GM21381 (cell line): ENCODE measurements around the gene AMN.
"Not testable (repeated sequence)": the region's sequence is repeated elsewhere in the genome, so short reads cannot be mapped to it uniquely, and the experiment has no call there.

Experiments used
- ATAC-seq: cut with Tn5 transposase; IDR thresholded peaks from one replicate; pipeline ENCODE4 v1.9.1; 2021; ENCODE audit warnings: mild to moderate bottlenecking, moderate library complexity; ENCODE audit not compliant: unreplicated experiment

AMN gene

DNA sequence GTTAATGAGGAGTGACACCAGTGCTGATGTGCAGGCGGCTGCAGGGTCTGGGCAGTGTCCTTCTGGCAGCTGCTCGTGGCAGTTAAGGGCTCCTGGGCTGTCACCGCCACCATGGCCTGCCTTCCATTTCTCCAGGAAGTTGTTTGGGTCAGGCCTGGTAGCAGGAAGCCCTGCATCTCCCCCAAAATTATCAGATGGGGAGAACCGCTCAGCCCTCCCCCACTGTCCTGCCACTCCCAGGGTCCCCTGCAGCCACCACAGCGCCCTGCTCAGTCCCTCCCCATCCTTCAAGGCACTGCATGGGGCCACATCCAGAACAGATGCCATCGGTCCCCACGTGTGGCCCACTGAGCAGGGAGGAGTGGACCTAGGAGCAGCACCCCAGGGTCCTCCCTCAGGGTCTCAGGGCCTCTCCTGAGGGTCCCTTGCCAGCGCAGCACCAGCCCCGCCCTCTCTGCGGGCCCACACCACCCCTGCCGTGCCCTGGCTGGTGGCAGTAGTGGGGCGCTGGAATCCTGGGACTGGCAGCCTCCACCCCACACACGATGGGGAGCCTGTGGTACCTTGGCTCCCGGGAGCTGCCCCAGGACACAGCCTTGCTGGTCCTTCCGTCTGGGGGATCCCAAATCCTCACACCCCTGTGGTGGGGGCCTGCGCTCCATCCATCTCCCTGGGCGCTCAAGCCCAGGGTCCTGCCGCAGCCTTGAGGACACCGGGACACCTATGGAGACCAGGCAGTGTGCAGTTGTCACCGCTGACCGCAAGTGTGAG, 10.3 kb upstream of the AMN start:
- ATAC-seq = no peak

DNA sequence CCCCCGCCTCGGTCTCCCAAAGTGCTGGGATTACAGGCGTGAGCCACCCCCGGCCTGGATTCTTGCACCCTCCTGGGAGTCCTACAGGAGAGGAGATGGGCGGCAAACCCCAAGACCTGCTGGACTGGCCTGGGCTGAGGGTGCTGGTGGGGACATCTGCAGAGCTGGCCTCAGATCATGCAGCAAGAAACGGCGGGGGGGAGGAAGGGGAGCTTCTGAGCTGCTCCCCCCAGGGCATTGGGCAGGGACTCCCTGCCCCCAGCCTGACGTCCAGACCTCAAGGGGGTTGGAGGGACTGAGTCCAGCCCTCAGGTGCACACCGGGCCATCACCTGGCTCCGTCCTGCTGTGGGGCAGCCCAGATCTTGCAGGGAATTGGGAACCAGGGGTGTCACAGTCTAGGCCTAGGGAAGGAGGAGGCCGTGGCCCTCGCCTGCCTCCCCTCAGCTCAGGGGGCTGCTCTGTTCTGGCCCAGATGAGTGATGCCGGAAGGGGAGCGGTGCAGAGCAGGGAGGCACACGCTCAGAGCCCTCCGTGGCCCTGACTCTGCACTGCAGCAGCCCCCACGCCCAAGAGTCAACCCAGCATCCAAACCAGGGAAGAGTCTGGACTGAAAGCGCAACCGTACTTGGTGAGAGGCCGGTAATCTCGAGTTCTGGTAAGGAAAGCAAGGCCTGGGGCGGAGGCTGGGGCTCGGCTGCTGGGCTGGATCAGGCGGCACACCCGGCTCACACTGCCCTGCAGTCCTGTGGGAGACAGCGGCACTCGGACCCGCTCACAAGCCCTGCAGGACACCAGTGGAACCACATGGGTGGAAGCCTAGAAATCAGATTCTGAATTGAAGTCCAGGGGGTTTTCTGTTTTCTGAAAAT, 8.9 kb upstream of the AMN start:
- no peak for ATAC-seq

DNA sequence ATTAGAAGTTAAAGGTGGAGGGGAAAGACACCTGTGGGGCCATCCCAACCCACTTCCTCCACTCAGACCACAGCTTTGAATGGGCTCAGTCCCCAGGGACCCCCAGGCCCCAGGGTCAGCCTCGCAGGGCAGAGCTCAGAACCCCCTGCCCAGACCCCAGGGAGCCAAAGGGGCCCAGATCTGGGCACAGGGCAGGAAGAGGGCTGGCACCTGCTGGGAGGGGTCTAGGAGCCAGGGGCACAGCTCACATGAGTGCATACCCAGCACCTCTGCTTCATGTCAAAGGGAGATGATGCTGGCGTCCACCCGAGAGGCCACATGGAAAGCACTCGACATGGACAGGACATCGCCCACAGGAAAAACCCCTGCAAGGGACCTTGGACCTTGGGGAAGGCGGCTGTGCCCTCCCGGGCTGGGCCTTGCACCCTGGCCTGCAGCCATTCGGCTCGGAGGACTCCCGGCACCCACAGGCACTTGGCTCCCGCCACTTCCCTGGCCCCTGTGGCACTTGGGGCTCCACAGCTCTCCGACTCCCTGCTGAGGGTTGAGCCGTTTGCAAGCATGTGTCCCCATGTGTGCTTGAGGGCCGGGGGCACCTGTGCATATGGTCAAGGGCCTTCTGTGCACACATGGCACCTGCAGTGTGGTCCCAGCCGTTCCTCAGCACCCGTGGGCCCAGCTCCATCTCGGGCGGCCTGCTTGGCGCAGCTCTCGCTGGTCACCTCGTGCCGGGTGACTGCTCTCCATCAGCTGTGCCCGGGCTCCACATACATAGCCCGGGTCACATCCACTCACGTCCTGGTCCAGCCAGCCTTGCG, 7.8 kb upstream of the AMN start:
- ATAC-seq = no peak

DNA sequence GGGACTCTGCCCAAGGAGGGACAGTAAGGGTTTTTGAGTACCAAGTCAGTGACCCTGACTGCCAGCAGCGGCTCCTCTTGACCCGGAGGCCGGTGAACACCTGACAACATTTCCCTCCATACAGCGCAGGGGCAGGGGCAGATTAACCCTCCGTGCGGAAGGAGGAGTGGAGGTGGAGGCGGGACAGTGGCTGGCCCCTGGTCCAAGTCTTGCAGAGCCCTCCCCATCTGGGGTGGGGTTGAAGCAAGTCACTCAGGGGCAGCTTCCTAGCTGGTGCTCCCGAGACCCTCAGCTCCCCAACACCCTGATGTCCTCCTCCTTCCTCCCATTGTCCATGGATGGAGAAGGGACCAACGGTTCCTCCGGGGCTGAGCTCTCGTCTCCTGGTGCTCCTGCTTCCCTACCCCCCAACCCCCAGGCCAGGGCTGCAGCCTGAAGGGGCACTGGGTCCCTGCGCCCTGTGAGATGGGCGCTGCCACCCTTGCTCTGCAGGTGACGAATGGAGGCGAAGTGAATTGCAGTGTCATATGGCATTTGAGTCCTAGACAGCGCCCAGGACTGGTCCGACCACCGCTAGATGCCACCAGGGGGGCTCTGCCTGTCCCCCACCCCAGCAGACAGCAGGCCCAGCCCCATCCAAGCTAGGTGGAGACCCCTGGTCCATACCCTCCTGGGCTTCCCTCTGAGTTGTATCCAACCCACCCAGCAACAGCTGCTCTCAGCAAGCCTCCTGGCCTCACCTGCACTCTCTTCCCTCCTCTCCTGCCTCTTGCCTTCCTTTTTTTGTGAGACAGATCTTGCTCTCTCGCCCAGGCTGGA, 7.0 kb upstream of the AMN start:
- no peak for ATAC-seq

DNA sequence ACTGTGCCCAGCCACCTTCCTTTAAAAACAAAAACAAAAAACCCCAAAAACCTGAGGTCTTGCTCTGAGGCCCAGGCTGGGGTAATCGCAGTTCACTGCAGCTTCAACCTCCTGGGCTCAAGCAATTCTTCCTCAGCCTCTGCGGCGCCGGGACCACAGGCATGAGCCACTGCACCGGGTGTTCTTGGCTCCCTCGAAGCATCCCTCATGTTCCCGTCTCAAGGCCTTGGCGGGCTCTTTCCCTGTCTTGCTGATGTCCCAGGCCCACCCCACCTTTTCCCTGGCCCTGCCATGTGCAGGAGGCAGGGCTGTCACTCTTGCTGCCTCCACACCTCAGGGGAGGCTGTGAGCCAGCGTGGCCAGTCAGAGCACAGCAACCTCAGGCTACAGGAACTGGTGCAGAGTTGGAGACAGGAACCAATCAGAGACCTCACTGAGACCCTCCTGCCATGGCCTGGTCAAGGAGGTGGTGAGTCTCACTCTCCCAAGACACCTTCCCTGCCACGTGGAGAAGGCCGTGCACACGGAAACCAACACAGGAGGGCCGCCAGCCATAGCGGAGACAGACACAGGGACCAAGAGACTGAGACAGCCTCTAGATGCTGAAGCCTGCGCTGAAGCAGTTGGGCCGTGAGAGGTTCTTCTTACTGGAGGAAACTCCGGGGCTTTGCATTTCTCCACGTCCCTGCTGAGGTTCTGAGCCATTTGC, 6.0 kb upstream of the AMN start:
- ATAC-seq = no peak

DNA sequence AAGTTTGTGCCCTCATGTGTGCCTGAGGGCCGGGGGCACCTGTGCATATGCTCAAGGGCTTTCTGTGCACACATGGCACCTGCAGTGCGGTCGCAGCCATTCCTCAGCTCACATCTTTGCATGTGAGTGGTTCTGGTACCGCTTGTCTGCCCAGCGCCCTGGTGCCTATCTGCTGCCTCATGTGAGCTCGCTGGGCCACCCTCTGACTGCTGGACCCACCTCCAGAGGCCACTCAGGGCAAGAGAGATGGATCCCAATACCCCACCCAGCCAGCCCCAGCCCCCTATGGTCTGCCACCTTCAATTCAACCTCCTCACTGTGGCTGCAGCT, 5.4 kb upstream of the AMN start:
- no peak for ATAC-seq

GRCh38 chr14:102917469-102918211, 4.8 kb upstream of the AMN start:
- no peak for ATAC-seq

- ATAC-seq = no peak
These were observed 4.0 kb upstream of the AMN start for GRCh38 chr14:102918438-102918837.

- no peak for ATAC-seq
These were observed 2.0 kb upstream of the AMN start for GRCh38 chr14:102920273-102920997.

GRCh38 chr14:102920998-102921304, 1.5 kb upstream of the AMN start:
- ATAC-seq = no peak

DNA sequence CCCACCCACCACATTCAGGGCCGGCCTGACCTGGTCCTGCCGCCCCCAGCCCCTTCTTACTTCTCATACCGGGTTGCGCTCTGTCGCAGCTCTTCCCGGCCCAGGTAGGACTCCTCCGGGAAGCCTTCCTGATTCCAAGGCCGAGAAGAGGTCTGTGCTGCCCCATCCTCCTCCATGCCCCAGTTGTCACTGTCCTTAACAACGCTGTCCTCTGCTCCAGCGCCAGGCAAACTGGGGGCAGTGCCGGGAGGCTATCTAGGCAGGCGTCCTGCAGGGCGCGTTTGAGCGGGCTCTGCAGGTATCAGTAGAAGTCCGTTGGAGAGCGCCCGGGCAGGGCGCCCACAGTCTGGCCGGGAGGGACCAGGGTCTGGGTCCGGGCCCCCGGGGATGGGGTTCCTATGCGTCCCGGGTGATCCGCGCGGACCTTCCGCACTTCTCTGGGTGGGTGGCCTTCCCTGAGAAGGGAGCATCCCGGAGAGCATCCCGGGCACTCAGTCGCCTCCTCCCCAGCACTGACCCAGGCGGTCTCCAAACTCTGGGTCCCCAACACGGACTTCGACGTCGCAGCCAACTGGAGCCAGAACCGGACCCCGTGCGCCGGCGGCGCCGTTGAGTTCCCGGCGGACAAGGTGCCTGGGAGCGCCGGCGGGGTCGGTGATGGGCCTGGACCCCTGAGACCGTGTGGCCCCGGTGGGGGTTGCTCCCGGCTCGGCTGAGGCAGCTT, 900 bp downstream of the AMN start:
- ATAC-seq = no peak

DNA sequence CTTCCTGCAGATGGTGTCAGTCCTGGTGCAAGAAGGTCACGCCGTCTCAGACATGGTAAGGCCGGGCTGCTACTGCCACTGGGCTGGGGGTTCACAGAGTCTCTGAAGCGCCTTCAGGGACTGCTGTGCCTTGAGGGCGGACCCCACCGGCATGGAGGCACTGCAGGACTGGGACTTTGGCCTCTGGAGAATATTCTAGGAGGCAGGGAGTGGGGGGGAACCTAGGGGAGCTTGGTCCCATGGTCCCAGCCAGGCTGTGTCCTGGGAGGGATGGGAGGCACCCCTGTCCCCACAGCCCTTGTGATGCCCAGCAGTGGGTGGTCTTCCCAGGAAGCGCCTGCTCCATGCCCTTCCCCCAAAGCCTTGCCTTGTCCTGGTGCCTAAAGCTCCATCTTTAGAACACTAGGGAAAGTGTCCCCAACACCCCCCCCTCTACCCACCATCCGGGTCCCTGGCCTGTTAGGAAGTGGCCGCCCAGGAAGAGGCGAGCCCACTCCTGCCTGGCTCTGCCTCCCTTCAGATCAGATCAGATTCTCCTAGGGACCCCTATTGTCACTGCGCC, 1.5 kb downstream of the AMN start:
- no peak for ATAC-seq

DNA sequence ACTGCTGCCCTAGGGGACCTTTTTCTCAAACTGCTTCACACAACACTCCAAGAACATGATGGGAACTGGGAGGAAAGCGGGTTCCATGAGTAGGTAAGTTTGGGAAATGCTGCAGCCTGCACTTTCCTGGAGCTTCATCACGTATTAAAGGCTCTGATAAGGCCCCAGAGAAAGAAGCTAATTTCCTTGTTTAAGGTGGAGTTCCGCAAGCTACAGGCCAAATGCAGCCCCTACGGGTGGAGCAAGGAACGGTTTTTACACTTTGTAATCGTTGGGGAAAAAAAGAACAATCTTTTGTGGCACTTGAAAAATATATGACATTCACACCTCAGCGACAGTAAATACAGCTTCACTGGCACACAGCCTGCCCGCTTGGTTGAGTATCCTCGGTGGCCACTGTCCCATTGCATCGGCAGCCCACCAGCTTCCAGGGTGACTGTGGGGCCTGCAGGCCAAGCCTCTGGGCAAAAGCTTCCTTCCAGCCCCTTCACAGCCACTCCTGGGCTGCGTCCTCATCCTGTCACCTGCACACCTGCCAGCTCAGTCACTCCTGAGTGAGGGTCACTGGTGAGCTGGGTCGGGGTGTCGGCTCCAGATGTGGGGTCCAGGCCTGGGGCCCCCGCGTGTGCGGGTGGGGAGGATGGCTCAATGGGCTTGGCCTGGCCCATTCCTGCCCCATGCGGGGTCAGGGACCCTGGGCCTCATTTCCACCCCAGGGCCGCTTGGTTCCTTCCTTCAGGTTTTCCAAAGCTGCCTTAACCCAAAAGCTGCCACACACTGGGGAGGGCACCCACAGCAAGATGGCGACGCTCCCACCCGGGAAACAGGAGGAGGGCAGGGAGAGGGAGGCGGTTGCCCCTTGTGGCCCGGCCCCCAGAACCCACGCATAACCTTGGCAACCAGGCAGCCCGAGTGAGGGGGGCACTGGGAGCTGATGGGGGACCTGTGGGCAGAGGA, 2.4 kb downstream of the AMN start:
- no peak for ATAC-seq

DNA sequence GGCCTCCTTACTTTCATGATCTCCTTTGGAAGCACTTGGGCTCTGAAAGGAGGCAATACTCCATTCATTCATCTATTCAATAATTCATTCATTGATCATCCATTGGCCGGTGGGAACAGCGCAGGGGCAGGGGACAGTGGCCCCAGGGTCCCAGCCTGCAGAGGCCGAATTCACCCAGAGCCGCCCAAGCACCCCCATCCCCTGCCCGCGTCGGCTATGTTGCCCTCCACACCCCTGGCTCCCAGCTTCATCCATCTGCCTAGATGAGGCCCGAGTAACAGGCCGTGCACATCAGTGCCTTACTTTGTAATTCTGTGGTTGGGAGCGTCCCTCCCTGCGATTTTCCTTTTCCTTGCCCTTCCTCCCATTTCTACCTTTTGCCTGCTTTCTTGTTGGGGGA, 3.2 kb downstream of the AMN start:
- no peak for ATAC-seq

DNA sequence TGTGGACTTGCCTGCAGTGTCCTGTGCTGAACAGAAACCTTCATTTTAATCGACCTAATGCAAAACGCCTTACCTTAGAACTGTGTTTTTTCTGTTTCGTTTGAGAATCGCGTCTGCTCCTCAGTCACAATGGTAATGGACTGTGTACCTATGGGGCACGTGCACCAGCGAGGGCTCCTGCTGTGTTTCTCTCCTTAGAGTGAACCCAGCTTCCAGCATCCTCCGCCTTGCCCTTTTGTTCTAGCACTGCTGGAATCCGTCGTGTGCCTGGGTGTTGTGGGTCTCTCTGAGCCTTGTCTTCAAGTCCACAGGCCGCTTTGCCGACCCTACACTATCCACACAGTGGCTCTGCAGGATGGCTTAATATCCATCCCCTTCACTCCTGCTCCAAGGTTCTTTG, 3.6 kb downstream of the AMN start:
- ATAC-seq = no peak

GRCh38 chr14:102926840-102927239, 4.4 kb downstream of the AMN start:
- ATAC-seq = not testable (repeated sequence)

DNA sequence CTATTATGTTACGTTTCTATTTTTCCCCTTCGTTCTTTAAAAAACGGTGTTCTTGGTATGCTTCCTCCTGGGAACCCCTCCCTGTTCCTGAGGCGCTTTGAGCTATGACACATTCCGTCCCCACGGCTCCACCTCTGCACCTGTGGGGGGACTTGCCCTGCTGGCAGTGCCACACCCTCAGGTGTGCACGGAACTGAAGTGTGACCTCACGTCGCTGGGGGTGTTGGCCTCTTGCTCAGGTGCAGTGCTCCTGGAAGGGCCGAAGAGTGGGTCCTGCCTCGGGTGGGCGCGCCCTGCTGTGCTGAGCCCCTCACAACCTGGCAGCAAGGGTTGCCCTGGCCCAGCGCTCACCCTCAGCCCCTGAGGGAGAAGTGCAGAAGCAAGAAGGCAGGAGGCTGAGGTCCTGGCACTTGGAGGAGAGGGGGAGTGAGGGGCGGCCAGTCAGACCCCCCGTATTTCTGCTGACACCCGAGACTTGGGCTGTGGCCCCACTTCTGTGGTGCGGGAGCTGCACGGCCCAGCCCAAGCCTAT, 4.9 kb downstream of the AMN start:
- ATAC-seq = no peak
